GM18508 (cell line): ENCODE measurements around the gene IER5L.
"Not testable (repeated sequence)": the region's sequence is repeated elsewhere in the genome, so short reads cannot be mapped to it uniquely, and the experiment has no call there.

Experiments
- ATAC-seq: cut with Tn5 transposase; IDR thresholded peaks from one replicate; pipeline ENCODE4 v1.9.1; 2021; ENCODE audit warnings: moderate number of reproducible peaks; ENCODE audit not compliant: insufficient read depth, unreplicated experiment

IER5L gene

DNA sequence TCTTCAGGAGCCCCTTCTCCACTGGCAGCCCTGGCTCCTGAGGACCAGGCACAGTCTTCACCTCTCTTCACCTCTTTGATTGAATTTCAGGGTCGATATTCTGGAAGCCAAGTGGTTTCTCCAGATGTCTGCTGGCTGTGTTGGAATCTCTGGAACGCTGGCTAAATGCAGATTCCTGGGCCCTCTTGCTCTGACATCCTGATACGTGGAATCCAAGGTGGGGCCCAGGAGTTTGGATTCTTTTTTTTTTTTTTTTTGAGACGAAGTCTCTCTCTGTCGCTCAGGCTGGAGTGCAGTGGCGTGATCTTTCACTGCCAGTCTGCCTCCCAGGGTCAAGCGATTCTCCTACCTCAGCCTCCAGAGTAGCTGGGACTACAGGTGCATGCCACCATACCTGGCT, 26.8 kb upstream of the IER5L start:
- no peak for ATAC-seq

DNA sequence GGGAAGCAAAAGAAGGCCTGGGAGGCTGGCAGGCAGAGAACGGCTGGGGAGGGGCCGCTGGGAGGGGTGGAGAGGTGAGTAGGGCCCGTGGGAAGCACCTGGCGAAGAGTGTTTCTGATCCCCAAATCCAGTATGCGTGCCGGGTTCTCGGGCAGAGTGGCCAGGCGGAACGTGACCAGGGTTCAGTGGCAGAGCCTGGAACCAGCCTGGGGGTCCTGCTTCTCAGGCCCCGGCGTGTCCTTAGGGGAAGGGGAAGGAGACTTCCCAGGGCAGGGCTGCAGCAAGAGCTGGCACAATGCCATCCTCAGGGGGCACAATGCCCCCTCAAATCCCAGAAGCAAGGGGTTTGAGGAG, 25.5 kb upstream of the IER5L start:
- no peak for ATAC-seq

DNA sequence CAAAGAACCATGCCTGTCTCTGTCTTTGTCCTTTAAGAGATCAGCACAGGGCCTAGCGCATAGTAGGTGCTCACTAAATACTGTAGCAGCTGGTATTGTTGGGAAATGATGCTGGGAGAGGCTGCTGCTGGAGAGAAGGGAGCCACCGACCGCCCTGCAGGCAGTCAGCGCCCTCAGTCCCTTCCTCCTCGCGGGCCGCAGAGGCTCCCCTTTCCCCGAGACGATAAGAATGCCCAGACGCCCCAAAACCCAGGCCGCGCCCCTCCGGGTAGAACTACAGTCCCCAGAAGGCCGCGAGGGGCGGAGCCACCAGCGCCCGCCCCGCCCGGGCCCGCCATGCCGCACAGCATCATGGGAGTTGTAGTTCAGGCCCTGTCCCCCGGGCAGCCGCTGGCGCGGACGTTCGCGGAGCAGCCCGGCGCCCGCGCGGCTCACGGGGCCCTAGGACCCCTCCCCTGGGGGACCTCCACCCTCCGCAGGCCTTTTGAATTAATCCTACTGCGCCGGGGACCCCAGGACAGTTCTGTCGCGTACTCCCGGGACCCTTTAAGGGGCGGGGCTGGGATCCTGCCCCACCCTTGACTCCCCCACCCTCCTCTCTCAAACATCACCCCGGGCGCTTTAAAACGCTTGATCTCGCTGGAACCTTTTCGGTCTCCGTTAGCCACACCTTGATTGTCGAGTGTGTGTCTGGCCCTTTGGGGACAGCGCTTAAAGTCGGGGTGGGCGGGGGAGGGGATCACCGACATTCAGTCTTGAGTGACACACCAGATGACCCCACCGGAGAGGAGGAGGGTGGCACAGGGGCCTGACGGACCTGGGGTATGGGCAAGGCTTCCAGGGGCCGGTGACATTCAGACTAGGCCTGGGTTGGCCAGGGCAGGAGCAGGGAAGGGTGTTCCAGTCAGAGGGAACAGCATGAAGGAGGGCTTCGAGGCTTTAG, 24.8 kb upstream of the IER5L start:
- ATAC-seq, result no peak

DNA sequence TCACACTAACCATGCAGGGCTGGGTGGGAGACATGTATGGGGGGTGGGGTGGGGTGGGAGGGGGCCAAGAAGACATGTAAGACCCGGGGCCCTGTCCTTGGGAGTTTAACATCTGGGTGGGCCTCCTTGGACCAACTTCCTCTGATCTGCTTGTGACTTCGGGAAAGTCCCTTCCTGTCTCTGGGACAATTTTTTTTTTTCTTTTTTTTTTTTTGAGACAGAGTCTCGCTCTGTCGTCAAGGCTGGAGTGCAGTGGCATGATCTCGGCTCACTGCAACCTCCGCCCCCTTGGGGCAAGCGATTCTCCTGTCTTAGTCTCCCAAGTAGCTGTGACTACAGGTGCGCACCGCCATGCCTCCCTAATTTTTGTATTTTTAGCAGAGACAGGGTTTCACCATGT, 23.8 kb upstream of the IER5L start:
- no peak for ATAC-seq

DNA sequence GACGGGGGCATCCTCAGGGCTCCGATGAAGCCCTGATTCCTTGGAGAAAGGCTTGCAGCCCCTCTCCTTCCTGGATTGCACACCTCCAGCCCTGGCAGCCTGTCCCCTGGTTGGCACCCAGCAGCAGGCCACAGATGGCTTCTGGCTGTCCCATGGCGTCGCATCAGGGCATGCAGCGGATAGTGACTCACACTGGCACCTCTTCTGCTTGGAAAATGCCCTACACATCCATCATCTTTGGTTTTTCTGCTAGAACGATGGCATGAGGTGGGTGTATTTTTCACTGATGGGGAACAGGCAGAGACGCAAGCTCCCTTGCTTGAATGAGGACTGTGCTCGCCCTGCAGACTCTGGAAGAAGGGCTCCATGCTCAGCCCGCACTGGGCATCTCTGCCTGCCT, 23.2 kb upstream of the IER5L start:
- ATAC-seq, result no peak

DNA sequence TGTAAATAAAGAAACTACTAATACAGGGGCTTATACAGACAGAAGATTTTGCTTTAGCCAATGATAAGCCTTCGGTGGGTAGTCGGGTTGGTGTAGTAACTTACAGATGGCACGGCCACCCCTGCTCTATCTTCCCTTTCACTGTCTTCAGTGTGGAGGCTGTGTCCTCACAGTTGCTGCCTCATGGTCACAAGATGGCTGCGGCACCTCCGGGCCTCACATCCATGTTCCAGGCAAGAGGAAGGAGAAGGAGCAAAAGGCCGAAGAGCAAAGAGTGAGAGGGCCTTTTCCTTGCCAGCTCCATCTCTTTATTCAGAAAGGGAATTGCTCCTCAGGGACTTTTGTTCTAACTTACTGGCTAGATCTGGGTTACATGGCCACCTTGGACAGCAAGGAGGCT, 22.2 kb upstream of the IER5L start:
- no peak for ATAC-seq

DNA sequence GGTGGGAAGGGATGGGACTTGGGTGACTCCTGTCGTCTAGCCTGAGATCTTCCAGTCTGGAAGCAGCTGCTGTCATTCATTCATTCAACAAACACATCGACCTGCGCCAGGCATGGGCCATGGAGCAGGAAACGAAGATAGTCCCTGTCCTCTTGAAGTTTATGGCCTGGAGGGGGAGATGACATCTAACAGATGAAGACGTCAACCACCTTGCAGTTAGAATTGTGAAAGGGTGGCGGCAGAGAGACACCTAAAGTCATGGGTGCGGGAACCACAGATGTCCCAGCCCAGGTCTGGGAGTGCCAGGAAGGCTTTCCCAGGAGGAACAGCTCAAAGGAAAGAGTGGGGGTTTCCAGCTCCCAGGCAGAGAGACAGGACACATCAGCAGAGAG, 21.0 kb upstream of the IER5L start:
- ATAC-seq, result no peak

DNA sequence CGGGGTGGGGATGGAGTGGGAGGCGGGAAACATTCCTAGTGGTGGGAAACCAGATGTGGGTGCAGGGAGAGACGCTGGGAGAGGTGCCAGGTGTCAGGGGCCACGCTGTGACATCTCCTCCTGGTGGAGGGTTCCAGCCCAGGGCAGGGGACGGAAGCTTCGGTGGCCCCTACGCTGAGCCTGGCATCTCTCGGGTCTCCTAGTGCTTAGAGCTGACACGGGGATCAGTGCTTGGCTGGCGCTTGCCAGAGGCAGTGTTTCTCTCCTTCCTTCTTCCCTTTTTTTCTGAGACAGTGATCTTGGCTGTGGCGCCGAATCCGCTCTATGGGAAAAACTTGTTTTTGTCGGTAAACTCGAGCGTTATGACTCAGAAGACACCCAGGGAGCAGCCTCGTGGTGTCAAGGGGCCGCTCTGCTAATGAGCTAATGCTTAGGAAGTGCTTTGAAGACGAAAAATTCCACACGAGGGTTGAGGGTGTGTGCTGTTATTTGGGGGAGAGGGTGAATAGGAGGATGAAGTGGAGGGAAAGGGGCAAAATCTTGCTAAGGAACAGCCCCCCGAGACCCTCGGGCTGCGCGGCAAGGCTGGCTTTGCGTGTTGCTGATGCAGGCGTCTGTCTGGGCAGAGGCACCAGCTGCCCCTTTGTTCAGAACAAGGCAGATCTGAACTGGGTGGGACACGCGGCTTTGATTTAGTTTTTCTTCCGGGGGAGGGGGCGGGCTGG, 20.4 kb upstream of the IER5L start:
- ATAC-seq, result no peak

DNA sequence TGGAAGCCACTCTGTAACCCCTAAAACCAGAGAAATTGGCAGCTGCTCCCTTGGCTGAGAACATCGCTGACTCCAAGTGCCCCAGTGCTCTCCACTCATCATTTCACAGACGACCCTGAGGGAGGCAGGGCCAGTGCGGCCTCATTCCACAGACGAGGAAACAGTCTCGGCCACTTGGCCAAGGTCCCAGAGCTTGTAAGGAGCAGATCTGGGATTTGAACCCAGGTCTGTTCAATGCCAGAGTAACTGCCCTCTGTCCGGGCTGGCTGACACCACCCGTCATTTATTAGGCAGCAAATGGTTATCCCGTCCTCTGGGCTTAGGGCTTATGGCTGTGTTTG, 19.9 kb upstream of the IER5L start:
- ATAC-seq, result no peak

DNA sequence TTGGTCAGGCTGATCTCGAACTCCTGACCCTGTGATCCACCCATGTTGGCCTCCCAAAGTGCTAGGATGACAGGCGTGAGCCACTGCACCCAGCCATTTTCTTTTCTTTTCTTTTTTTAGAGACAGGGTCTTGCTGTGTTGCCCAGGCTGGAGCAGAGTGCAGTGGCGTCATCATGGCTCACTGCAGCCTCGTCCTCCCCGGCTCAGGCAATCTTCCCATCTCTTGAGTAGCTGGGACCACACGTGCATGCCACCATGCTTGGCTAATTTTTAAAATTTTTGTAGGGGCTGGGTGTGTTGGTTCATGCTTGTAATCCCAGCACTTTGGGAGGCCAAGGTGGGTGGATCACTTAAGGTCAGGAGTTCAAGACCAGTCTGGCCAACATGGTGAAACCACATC, 19.0 kb upstream of the IER5L start:
- ATAC-seq, result not testable (repeated sequence)

DNA sequence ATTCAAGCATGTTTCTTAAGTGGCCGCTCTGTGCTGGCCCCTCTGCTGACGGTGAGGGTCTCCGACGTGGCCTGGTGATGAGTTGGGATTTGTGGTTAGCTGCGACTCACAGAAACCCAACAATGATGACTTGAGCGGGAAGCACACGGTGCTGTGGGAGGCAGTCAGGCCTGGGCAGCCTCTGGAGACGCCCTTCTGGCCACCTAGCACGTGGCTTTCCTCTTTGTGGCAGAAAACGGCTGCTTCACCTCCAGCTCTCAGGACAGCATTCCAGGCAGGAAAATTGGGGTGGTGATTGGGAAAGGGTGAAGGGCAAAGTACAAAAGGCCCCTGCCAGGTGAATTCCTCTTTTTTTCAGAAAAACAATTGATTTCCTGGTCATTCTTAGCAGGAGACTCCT, 17.5 kb upstream of the IER5L start:
- ATAC-seq, result no peak

DNA sequence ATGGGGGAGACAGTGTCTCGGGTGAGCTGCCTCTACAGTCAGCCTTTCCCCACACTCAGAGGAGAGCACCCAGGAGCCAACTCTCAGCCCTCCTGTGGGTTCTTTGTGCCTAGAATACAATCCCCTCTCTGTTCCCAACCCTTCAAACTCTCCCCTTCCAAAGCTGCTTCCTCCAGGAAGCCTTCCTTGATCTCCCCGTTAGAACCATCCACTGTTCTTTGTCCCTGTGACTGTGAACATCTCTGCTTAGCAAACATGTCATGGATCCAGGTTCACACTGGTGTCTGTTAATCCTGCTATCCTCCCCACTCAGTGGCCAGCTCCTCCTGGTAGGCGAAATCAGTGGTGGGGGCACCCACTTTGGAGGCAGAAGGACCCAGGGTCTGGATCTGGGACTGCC, 16.2 kb upstream of the IER5L start:
- no peak for ATAC-seq

DNA sequence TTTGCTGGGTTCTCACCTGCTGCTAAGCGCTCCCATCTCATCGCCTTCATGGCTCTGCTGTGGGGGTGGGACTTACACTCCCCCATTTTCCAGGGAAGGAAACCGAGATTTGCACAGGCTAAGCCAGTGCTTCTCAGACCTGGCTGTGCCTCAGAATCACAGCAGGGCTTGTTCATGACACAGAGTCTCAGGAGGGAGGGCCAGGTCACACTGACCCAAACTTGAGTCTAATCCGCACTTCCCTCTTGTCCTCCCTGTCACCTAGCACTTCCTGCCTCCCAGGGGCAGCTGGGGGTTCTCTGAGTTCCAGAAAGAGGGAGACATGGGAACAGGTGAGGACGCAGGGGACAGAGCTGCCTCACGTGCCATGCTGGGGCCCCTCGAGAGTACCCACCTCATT, 15.6 kb upstream of the IER5L start:
- ATAC-seq, result no peak

DNA sequence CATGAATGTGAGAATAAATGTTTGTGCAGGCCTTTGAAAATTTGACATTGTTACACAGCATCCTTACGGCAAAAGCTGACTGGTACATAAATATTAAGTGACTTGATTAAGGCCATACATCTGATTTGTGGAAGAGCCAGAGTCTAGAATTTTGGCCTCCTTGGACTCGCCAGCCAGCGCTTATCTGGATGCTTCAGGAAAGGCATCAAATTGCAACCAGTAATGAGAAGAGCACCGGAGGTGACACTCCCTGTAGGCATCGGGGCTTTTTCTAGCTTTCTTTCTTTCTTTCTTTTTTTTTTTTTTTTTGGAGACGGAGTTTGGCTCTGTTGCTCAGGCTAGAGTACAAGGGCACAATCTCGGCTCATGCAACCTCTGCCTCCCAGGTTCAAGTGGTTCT, 13.2 kb upstream of the IER5L start:
- no peak for ATAC-seq

DNA sequence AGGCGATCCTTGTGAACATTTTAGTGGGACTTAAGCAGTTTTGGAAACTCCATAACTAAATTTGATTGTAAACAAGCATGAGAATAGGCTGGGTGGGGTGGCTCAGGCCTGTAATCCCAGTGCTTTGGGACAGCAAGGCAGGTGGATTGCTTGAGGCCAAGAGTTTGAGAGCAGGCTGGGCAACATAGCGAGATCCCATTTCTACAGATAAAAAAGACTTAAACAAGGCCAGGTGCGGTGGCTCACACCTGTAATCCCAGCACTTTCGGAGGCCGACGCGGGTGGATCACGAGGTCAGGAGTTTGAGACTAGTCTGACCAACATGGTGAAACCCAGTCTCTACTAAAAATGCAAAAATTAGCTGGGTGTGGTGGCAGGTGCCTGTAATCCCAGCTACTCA, 11.9 kb upstream of the IER5L start:
- ATAC-seq, result not testable (repeated sequence)

DNA sequence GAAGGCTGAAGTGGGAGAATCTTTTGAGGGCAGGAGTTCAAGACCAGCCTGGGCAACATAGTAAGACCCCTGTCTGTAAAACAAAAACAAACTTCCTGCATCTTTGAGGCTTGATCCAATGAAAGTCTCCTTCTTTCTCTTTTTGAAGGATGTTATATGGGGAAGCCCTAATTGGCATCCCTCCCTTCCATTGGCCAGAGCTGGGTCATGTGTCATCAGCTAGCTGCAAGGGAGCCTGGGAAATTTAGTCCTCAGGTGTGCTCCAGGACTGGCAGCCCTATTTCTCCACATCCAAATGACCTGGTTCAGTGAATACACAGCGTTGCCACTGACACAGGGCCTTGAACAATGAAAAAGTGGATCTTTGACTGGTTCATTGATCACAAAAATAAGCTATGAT, 9.0 kb upstream of the IER5L start:
- no peak for ATAC-seq

DNA sequence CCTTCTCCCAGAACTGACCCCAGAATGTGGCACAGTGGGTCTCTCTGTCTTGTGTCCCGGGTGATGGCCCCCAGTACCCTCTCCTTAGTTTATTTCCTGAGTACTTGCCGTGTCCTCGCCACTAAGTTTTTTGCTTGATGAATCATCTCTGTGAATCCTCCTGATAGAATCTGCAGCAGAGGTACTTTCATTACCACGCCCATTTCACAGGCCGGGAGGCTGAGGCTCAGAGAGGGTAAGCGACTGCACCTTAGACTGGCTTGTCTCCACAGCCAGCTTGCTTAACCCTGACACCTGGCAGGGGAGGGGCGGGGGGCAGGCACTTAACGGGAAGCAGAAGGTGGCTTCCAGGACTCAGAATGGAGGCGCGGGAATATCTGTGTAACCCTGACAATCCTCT, 7.9 kb upstream of the IER5L start:
- ATAC-seq, result no peak

DNA sequence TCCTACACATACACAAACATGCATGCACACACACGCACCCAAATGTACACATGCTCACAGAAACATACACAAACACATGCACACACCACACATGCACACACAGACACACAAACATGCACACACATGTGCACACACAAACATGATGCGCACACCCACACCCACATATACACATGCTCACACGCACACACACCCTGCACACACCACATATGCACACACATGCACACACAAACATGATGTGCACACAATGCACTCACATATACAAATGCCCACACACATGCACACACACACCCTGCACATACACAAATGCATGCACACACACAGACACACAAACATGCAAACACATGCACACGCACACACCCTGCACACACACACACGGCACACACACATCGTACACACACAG, 7.3 kb upstream of the IER5L start:
- ATAC-seq, result no peak

DNA sequence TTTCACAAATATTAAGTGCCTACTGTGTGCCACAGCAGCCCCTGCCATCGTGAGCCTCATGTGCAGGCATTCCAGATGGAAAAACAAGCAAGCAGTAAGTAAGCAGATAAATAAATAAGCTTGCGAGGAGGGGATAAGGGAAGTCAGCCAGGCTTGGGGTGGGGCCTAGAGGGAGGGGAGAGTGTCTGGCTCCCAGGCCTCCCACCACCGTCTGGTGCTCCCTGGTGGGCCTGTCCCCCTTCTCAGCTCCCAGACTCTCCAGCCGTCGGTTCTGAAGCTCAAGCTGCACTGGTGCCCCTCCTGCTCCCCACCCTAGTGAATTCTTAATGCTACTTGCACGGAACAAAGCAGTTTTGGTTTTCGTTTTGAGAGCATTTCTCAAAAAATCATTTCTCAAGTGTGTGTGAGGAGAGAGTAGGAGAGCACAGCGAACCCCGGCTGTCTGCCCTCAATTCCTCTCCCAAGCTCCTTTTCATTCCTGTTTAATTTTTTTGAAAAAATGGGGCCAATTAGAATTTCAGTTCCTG, 6.6 kb upstream of the IER5L start:
- no peak for ATAC-seq

DNA sequence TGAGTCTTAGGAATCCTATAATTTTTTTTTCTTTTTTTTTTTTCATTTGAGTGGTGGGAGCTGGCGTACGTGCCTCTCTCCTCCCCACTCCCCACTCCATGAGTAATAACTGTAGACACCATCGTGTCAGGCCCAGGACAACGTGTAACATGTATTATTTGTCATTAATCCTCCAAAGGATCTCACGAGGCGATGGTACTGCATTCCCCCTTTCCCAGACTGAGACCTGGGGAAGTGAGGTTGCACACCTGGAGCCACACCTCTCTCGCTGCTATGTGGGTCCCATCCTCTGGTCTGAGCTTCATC, 6.1 kb upstream of the IER5L start:
- ATAC-seq, result no peak

DNA sequence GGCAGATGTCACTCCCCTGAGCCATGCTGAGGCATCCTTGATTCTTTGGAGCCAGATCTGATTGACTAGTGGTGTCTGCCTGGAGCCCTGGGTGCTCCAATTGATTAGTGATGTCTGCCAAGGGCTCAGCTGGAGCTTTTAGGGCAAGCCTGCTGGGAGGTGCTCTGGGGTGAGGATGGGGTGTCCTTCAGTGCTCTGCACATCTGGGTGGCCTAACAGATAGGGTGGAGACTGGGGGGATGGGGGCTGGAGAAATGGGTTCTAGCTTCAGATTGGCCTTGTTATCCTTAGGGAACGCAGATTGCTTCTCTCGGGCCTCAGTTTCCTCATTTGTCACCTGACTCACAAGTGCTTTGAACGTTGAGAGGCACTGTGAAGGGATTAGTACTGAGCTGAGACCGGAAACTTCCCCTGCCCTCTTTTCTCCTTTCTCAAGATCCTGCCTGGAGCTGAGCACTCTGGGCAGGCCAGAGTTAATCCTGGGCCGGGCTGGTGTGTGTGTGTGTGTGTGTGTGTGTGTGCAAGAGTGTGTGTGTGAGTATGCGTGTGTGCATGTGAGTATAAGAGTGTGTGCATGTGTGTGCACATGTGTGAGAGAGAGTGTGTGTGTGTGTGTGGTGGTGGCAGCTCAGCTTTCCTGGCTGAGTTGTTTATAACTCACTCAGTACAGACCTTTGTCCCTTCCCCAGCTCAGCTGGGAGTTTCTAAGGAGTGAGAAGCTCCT, 5.6 kb upstream of the IER5L start:
- ATAC-seq, result no peak
